HG03097 (cell line): ENCODE results near the gene SLC25A13.
"Not testable (repeated sequence)": the region's sequence is repeated elsewhere in the genome, so short reads cannot be mapped to it uniquely, and the experiment has no call there.

ENCODE experiments used
- ATAC-seq: cut with Tn5 transposase; IDR thresholded peaks from one replicate; pipeline ENCODE4 v1.9.1; 2021; ENCODE audit not compliant: unreplicated experiment, low FRiP score

The SLC25A13 gene

GRCh38 chr7:96327429-96327828 lies 5.5 kb upstream of the SLC25A13 start:
- no peak for ATAC-seq

DNA sequence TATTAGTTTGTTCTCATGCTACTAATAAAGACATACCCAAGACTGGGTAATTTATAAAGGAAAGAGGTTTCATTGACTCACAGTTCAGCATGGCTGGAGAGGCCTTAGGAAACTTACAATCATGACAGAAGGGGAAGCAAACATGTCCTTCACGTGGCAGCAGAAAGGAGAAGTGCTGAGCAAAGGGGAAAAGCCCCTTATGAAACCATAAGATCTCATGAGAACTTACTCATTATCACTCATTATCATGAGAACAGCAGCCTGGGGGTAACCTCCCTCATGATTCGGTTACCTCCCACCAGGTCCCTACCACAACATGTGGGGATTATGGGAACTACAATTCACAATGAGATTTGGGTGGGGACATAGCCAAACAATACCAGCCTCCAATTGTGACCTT lies 4.9 kb upstream of the SLC25A13 start:
- ATAC-seq: not testable (repeated sequence)

GRCh38 chr7:96322847-96323461 lies 1.1 kb upstream of the SLC25A13 start:
- ATAC-seq: no peak

DNA sequence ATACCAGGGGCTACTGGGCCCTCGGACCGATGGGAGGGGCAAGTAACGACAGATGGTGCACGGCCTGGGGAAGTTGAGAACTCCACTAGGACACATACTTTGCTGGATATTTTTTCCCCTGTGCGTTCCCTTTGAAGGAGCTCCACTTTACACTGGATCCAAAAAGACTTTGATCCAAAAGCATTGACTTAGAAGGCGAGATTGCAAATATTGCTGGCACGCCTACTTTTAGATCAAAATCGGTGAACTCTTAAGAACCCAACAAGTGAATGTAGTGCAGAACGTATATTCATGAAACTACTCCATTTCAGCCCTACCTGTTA lies 436 bp upstream of the SLC25A13 start:
- no peak for ATAC-seq

DNA sequence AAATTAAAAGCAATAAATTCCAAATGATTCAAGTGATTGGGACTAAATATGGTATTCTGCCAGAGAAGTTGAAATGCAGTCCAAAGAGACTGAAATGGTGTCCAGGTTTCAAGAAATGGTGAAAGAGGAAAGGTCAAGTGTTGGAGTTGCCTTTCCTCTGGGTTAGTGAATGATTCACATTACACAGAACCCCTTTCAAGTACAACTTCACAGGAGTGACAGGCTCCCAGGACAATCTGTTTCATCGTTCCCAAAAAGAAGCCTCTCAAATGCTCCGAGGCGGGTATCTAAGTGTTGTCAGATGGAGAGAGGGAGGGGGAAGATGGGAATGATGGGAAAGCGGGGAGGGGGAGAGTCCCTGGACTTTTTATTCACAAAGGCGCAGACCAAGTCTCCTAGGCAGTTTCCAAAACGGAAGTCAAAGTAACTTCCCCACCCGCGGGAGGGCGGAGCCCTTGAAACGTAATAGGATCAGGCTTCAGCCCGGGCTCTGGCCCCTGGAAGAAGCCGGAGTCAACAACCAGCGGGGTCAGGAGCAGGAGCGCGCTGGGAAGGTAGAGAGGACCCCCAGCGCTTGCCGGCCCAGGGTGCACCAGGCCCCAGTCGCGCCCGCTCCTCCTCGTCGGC lies 754 bp downstream of the SLC25A13 start:
- peak; percentile 41 for ATAC-seq

DNA sequence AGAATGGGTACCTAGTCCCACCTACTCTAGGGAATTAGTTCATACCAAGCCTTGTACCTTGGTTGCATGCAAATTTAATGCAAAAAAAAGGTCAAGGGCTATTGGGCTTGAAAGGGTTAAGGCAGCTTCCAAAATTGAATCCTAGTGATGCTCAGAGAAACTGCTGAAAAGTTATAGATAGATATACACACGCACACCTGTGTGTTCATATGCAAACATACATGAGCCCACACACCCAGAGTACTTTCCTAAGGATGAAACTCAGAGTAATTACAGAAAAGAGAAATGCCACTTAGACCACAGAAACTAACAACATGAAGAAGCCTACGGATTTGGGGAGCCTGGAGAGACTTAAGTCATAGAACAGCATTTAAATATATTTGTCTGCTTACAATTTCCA lies 1.5 kb downstream of the SLC25A13 start:
- ATAC-seq: peak; percentile 36

- ATAC-seq: no peak
Measured at GRCh38 chr7:96319439-96319838, 2.5 kb downstream of the SLC25A13 start.

GRCh38 chr7:96316949-96317348 lies 4.9 kb downstream of the SLC25A13 start:
- ATAC-seq: no peak

DNA sequence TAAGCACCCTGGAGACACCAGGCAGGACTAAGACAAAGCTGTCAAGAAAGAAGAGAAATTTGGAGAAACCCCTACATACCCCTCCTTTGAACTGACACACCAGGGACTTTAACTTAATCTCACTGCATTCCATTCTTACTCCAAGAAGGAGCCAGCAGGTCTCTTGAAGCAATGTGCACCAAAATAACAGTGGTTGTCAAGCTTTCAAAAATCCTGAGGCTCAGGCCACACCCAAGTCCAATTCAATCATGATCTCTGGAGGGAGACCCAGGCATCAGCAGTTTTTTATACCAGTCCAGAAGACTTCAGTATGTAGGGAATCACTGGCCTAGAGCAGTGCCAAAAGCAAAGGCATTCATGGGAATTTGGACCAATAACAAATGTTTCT lies 6.8 kb downstream of the SLC25A13 start:
- ATAC-seq: no peak

- ATAC-seq: no peak
Measured at GRCh38 chr7:96314402-96315124, 7.3 kb downstream of the SLC25A13 start.

DNA sequence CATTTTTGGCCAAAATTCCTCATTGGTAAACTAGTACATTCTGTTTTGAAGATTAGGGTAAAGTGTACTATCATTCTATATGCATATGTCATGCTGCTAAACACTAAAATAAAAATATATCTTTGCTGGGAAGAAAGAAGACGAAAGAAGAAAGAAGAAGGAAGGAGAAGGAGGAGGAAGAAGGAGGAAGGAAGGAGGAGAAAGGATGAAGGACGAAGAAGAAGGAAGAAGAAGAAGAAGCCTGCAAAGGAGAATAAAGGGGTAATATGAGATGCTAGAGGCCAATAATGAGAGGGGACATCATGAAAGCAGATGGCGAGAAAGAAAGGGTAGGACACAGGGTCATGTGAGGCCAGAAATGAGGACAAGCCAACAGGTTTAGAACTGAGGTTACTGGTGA lies 8.0 kb downstream of the SLC25A13 start:
- ATAC-seq: no peak

- no peak for ATAC-seq
Measured at GRCh38 chr7:96312502-96312901, 9.4 kb downstream of the SLC25A13 start.

- no peak for ATAC-seq
Measured at GRCh38 chr7:96311967-96312366, 9.9 kb downstream of the SLC25A13 start.

DNA sequence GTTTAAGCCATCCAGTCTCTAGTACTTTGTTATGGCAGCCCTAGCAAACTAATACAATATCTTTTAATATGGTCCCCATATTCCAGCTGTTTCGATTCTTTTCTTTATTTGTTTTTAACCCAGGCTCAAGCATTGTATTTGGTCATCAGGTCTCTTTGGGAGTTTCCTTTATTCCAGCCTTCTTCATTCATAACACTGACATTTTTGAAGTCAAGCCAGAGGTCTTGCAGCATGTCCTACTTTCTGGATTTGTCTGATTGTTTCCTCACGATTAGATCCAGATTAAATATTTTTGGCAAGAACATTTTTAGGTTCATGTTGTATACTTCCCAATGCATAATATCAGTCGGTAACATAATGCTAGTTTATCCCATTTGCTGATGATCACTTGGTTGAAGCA lies 11.8 kb downstream of the SLC25A13 start:
- ATAC-seq: no peak

GRCh38 chr7:96308950-96309263 lies 13.0 kb downstream of the SLC25A13 start:
- no peak for ATAC-seq

DNA sequence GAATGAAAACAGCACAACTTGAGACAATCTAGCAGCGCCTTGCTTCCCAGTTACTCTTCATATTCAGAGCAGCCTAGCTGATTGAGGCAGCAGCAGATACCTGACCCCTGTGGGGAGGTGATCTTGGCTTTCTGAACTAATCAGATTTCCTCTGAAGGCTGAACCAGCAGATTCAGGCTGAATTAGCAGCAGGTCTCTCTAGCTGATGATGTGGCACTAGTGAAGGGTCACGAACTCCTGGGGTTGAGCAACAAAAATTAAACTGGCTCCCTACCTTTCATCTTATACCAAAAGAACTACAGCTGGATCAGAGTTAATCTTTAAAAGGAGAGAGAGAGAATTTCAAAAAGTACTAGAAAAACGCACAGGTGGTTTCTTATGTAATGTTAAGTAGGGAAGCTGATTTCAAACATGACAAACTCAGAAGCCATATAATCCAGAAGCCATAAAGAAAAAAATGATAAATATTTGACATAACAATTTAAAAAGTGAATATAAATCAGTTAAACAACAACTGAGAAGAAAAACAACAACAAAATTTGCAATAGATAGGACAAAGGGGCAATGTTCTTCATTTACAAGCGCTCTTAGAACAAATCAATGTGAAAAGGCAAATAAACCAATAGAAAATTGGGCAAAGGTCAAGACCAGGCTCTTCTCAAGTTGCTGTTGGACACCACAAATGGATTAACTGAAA lies 13.5 kb downstream of the SLC25A13 start:
- no peak for ATAC-seq

- ATAC-seq: no peak
Measured at GRCh38 chr7:96306385-96307125, 15.3 kb downstream of the SLC25A13 start.

DNA sequence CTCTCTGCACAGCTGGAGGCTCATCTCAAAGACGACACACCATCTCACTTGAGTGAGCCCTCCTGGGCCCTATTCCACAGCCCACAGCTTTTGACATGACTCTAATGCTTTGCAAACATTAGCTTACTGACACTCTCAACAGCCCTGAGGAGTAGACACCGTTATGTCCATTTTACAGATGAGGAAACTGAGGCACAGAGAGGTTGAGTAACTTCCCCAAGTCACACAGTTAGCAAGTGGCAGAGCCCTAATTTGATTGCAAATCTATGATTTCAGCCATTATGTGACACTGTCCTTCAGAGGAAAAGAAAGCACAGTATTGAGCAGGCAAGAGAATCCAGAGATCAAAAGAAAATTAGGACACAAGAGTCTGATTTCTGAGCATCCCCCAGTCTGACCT lies 16.0 kb downstream of the SLC25A13 start:
- ATAC-seq: no peak

GRCh38 chr7:96304573-96304972 lies 17.3 kb downstream of the SLC25A13 start:
- ATAC-seq: no peak

- ATAC-seq: peak; percentile 42
Measured at GRCh38 chr7:96303686-96304443, 18.0 kb downstream of the SLC25A13 start.
